ENCODE results near the gene PHF21A.

DNA sequence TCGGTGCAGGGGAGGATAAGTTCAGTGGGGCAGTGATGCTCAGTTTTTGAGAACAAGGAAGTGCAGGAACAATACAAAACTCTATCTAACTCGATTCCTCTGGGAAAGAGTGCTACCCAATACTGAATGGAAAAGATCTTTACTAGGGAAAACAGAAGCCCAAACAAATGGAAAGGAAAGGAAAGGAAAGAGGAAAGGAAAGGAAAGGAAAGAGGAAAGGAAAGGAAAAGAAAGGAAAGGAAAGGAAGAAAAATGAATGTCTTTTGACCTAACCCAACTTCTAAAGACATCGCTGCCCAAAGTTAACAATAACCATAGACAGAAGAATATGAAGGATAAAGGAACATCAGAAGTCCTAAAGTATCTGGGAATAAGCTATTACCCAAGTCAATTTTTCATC, 41.6 kb downstream of the PHF21A start:
- TF ChIP-seq EZH2 (IDR thresholded peaks at IDR 0.05; ENCODE audit: low read length, unreplicated experiment), result no peak
- TF ChIP-seq, protein P1, sequence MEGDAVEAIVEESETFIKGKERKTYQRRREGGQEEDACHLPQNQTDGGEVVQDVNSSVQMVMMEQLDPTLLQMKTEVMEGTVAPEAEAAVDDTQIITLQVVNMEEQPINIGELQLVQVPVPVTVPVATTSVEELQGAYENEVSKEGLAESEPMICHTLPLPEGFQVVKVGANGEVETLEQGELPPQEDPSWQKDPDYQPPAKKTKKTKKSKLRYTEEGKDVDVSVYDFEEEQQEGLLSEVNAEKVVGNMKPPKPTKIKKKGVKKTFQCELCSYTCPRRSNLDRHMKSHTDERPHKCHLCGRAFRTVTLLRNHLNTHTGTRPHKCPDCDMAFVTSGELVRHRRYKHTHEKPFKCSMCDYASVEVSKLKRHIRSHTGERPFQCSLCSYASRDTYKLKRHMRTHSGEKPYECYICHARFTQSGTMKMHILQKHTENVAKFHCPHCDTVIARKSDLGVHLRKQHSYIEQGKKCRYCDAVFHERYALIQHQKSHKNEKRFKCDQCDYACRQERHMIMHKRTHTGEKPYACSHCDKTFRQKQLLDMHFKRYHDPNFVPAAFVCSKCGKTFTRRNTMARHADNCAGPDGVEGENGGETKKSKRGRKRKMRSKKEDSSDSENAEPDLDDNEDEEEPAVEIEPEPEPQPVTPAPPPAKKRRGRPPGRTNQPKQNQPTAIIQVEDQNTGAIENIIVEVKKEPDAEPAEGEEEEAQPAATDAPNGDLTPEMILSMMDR (conservative IDR thresholded peaks at IDR 0.05; ENCODE audit: low read depth, low read length), result no peak
- no peak for TF ChIP-seq EZH2phosphoT487 (IDR thresholded peaks at IDR 0.05; ENCODE audit: borderline replicate concordance, low read length)
